ENCODE results near the gene COMMD3.
"Not testable (repeated sequence)": the region's sequence is repeated elsewhere in the genome, so short reads cannot be mapped to it uniquely, and the experiment has no call there.

COMMD3 gene

DNA sequence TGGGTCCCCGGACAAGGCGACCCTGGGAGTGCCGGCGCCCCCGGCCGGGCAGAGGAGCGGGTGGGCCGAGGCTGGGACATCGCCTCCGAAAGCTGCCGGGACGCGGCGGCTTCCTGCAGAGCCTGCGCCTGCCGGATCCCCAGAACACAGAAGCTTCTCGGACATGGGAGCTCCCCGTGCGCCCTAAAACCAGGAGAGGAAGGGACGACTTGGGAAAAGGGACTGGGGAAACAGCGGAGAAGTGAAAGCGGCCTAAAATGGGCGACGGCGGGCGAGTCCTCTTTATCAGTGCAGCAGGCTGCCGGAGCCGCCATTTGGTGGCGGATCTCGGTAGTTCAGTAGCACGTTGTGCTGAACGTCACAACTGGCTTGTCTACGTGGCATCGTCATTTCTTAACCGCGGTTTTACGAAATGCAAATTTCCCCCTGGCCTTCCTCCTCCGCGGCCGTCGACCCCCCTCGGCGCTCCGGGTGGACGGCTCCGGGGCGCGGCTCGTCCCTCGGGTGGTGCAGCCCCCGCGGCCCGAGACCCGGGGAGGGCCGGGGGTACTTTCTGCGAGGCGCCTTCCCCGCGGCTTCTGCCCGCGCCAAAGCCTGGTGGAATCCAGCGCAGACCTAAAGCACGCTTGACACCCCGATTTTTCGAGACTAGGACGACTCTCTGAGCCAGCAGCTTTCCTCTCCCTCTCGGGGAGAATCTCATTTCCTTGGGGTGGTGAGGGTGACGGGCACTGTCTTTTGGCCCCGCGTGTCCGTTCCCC is 19.2 kb downstream of the COMMD3 start:
- DNase-seq, result peak in 29 of 56 donors; percentile 5 to 60 (median 28)

DNA sequence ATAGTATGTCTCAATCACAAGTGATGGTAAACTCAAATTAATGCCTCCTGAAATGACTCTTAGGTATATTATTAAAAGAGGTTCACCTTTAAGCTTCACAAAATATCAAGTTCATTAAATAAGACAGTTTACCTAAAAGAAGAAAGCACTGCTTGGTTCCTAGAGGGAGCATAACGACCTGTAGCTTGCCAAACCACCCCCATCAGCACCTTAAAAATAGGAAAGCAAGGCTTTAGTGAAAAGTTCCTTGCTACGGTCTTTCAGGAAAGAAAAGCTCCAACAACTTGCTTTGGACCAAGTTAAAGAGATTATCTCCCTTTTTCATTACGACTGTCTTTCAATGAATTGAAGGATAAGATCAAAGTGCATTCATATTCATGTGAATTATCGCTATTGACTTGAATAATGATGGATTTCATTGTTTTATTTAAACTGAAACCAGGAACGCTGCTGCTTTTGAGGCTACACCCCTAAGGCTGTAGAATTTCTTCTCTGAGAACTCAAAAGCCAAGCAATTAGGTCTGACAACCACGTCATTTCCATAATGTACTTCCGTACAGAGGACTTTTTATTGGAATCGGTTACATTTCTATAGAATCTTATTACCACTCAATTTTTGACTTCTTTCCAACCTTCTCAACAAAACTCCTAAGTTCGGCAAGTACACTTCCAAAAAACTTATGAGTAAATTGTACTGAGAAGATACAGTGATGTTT is 22.2 kb downstream of the COMMD3 start:
- DNase-seq, result no peak

DNA sequence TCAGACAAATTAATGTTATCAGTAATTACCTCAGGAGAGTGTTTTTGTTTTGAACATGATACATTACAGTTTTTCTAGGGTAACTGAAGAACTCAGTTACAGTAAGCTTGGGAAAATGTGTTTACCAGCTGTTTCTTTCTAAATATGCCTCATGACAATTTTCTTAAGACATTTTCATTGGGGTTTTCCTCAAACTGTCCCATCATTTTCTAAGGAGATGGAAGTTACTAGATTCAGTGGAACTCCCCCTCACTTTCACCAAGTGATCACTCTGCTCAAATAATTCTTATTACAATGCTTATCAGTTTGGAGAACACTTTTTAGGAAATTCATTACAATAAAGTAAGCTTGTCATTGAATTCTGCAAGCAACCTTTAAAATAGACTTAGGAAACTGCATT is 22.7 kb downstream of the COMMD3 start:
- no peak for DNase-seq

DNA sequence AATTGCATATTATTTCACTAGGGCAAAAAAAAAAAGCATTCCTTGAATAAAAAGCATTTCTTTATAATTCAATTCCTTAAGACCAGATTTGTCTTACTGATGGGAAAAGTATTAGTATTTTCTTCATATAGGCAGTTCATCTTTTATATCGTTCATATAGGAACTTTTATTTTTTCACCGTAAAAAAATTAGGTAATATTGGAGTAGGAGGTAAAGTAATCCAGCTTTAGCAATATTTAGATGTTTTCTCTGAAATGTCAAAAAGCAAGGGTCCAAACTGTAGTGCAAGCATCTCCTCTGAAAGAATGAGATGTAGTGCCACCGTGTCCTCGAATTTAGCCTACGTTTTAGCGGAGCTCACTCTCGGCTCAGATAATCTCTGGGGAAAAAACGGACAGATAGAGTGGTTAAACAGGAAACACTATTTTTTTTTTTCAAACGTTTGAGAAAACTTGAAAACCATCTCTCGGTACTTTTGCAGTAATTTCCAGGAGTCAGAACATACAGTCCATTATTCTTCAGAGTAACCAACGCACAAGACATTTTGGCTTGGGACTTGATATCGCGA is 23.7 kb downstream of the COMMD3 start:
- no peak for DNase-seq

DNA sequence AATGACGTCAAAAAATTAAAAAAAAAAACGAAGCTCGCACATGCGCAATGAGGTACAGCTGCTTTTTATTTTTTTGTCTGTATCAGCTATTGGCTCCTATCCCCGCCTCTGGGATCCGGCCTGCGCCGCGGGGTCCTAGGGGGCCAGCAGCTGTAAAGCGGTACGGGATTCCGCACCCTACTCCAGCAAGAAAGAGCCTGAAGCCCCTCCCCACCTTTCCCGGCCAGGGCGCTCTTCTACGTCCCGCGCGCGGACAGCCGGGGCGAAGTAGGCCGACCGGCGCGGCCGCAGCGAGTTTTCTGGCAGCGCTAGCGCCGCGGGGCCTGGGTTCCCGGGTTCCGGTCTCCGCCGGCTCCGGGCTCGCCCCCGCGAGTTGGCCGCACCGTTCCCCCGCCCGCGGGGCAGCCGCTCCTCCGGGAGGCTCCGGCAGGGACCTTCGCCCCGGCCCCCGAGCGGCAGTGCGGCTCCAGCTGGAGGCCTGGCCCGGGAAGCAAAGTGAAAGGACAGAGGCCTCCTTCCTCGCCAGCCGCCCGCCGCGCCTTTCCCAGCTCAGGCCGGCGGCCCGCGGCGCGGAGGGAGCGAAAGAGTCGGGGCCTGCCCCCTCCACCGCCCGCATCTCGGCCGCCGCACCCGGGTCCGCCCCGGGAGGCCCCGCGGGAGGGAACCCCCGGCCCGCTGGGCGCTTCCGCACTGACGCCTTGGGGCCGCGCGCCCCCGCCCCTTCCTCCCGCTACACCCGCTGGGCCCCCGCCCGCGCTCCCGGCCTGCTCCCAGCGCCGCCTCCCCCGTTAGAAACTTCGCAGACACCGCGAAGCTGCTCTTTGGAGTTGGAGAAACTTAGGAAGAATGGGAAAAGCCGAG is 24.4 kb downstream of the COMMD3 start:
- peak in 47 of 56 donors; percentile 12 to 89 (median 69) for DNase-seq

DNA sequence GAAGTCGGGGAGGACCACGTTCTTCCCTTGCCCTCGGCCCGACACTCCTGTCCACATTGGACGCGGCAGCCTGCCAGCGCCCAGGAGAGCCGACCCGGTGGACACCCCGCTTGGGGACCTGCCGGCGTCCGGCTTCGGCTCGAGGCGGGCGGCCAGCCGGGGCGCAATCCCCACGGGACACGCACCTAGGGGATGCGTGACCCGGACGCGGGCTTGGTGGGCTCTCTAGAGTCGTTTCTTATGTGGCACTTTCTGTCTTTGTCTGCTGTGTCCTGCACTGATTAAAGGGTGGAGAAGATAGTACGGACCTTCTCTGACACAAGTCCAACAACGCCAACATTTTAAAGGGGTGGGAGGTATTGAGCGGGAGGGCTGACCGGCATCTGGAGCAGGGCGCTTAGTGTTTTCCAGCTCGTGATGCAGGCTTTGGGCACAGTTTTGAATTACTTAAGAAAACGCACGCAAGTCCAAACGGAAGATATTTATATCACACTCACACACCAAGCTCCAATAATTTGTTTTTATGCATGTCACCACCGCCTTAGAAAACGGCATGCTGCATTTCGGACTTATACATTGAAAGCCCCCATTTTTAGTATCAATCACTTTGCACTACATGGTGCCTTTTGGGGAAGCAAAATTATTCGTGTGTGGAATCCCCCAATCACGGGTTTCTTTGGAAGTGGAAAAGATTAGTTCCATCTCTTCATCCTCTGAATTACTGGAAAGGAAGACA is 25.2 kb downstream of the COMMD3 start:
- DNase-seq, result peak in 5 of 56 donors; percentile 46 to 70 (median 57)

DNA sequence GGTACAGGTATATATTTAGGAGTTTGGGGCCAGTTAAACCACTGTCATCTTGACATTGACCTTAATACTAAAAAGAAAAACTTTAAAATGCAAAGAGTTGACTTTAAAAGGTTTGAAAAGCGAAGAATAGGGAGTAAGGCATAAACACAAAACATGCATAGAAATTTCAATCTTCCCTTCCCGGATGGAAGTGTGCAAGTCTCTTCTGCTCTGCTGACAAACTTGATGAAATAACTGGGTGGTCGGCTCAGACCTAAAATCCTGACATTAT is 25.7 kb downstream of the COMMD3 start:
- no peak for DNase-seq

DNA sequence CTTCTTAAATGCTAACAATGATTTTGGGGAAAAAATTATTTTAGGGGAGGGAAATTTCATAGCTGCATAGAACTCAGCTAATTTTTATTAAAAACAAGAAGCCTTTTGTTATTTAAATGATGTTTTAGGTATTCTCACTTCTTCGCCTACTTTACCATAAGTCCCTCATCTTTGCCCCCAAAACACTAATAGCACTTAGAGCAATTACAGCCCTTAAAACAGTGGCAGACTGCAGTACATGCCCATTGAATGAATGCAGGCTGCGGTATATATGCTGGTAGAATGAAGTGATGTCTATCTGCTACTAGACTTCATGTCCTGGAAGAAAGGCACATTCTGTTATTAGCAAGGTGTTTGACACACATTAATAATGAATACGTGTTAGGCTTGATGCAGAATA is 26.2 kb downstream of the COMMD3 start:
- no peak for DNase-seq

DNA sequence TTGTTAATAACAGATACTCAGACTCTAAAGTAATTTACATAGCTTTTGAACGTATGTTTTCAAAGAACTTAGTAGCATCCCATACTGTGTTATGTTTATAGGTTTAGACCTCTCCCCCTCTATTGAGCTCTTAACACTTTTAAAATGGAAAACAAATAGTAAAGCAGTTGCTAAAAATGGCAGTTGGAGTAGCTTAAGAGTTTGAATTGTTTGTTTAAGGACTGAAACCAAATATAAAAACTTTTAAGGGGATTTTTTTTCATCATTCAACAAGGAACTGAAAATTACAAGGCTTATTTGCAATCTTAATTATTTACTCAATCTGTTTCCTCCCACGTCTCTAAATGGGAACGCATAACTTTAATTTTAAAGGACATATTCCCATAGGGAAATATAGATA is 27.5 kb downstream of the COMMD3 start:
- no peak for DNase-seq

DNA sequence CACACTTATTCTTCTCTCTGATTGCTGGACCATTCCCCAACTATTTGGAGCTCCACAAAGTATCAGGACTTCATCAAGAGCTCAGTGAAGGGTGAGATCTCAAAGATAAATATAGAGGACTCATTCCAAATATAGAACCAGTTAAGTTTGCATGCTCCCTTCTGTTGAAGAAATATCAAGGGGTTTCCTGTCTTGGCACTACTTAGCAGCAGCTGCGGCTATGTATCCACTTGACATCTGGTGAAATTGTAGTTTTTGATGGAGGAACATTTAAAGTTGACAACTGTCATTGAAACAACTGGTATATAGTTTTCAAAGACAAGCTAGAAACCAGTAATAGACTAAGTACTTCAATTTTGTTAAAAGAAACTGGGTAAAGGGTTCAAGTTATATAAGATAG is 28.1 kb downstream of the COMMD3 start:
- no peak for DNase-seq

DNA sequence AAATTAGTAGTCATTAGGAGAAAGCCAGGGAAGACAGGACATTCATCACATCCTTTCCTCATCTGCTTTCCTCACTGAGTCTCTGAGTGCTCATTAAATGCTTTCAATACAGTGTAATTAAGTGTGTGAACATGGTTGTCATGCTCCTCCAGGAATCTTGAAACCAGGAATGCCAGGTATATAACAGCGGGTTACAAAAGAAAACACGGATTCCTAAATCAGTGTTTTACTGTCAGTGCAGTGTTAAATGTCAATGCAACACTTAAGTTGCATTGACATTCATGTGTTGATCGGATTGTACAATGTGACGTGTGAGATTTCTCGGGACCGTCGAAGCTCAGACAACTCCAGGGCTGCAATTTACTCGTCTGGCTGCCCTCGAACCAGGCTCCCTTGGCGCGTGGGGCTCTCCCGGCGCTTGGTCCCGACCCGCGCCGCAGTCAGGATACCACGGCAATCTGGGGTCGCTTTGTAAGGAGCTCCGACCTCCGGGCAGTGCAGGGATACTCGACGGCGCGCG is 28.7 kb downstream of the COMMD3 start:
- no peak for DNase-seq

DNA sequence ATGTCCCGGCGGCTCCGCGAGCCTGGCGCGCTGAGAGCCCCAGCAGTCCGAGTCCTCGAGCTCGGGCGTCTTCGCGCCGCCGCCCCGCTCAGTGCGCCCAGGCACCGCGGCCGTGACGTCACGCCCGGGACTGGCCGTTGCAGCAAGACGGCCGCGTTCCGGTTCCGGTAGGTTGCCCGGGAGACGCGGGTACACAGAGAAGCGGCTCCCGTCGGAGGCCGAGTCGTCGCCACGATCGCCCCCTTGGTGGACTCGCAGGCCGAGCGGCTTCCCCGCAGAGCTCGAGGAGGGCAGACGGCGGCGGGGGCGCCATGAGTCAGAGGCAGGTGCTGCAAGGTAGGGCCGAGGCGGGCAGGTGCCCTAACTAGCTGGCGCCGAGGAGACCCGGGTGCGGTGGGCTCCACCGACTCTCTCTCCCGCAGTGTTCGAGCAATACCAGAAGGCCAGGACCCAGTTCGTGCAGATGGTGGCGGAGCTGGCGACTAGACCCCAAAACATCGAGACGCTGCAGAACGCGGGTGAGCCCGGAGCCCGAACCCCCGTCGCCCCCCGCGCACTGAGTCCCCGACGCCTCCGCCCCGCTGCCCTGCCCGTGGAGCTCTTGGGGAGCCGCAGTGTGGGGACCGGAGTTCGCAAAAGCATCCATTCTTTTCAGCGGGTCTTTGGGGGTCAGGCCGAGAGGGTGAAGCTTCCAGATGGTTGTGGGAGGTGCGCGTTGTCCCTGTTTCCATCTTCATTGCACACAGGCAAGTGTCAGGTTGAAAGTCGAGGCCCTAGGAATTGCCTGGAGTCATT is 29.3 kb downstream of the COMMD3 start, which contains the start of gene SPAG6:
Gene SPAG6, plus strand, starts transcription at position 196 of the 795 bp plus-strand sequence. Its CDS starts 116 bp downstream, at position 312.
- peak in 28 of 56 donors; percentile 1 to 75 (median 26) for DNase-seq

DNA sequence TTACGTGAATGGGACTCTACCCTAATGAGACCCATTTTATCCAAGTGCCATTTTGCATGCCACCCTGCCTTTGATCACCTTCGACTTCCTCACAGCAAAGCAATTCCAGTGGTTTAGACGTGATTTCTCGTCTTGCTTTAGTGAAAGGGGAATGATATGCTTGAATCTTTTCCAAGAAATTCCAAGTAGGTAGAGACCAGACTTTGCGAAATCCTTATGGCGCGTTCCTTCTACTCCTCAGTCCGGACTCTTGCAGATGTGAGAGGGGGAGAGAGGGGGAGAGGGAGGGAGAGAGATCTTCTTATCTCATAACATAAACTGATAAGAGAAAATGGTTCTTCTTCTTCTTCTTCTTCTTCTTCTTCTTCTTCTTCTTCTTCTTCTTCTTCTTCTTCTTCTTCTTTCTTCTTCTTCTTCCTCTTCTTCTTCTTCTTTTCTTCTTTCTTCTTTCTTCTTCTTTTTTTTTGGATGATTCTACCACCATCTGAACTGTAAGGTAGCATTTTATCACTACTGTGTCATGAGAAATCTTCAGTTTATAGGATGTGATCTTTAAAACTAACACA is 30.0 kb downstream of the COMMD3 start:
- no peak for DNase-seq

DNA sequence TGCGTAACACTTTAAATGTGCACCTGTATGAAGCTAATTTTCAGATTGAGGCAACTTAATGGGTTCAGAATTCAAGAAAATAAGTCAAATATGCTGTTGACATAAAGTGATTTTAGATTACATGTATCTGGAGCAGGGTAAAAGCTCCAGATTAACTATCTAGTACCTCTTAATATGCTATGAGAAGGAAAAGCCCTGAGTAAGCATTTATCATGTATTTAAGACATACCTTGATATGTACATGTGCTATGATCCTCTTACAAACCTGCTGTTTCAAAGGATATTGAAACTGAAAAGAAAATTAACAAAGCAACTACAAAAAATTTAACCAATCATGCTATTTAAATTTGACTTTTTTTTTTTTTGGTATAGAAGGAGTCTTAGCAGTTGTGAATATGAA is 33.6 kb downstream of the COMMD3 start:
- no peak for DNase-seq

DNA sequence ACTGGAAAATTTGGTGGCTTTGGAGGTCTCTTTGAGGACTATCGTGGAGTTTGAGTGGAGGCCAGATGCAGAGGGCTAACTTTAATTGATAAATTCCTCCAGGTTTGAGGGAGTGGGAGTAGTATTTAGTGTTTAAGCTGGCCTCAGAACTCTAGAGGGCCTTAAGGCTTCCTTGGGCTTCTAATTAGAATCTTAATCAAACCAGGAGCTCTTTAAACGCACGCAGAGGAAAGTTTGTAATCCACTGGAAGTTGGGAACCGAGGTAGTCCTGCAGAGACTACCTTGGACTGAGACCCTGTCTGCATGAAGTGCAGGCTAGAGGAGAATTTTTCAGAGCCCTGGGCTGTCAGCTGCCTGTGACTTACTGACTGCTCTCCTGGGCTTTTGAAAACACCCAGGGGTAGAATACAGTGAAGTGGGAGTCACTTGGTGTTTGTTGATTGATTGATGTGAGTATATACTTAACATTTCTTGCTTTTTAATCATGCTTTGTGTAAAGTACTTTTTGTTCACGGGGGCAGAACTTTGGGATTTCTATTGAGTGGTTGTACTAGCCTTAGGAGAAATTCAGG is 35.0 kb downstream of the COMMD3 start:
- DNase-seq, result no peak

DNA sequence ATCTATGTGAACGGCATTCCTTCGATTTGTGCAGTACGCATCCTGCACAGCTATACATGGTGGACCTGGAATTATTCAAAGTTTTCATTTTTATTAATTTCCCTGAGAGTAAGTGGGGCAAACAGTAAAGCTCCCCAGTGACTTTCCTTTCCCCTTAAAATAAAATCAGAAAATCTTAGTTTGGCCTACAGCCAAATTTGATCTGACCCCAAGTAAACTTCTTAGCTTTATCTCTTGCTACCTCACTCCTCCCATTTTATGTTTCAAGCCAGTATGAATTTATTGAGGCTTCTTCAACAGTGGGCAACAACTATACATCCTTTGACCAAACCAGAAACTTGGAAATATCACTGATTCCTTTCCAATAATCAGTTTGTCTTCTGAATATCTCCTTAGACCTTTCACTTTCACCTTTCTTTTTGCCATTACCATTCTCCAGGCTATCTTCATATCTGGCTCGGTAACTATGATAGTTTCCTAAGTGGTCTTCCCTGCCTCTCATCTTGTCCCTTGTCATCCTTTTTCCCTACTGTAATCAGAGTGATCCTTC is 40.2 kb downstream of the COMMD3 start:
- no peak for DNase-seq

DNA sequence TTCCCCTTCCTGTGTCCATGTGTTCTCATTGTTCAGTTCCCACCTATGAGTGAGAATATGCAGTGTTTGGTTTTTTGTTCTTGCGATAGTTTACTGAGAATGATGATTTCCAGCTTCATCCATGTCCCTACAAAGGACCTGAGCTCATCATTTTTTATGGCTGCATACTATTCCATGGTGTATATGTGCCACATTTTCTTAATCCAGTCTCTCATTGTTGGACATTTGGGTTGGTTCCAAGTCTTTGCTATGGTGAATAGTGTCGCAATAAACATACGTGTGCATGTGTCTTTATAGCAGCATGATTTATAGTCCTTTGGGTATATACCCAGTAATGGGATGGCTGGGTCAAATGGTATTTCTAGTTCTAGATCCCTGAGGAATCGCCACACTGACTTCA is 41.6 kb downstream of the COMMD3 start:
- DNase-seq, result not testable (repeated sequence)

DNA sequence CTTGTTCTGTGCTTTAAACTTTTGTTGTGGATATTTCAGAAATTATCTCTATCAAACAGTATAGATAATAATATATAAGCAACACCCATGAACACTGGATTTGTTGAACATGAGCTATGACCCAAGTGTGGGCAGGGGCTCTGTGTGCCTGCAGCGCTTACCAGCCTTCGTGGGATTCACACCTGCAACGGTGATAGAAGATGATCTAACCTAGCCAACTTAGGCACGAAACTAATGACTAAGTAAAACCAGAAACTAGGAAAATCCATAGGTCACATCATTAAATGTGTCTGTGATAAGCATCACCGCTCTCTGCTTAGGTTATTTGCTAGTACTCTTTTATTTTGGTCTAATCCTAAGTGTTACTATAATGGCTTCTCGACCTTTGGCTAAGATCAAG is 47.1 kb downstream of the COMMD3 start:
- no peak for DNase-seq

Measured in nucleus accumbens (tissue), 56 donors.